Measurements from ENCODE around the gene DCK.

DNA sequence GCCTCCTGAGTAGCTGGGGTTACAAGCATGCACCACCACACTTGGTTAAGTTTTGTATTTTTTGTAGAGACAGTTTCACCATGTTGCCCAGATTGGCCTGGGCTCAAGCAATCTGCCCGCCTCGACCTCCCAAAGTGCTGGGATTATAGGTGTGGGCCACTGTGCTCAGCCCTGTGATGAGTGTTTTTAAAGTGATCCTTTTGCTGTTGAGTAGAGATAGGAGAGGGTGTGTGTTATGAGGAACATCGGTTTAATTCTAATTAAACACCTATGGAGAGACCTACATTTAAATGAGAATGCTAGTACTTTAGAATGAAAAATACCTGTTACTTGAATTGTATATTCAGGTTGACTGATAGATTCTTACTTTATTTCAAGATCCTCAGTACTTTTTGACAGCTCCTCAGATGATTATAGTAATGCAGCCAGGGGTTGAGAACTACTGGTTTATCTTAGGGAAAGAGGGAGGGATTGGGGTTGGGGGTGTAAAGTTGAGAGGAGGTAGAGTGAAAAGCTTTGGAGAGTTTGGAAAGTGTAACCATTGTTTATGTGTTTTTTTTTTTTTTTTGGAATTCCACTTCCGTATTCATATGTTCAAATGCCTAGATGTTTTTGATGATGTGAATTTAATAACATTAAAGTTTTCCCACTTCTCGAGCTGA lies 36.8 kb upstream of the DCK start:
- TF ChIP-seq, protein P1, sequence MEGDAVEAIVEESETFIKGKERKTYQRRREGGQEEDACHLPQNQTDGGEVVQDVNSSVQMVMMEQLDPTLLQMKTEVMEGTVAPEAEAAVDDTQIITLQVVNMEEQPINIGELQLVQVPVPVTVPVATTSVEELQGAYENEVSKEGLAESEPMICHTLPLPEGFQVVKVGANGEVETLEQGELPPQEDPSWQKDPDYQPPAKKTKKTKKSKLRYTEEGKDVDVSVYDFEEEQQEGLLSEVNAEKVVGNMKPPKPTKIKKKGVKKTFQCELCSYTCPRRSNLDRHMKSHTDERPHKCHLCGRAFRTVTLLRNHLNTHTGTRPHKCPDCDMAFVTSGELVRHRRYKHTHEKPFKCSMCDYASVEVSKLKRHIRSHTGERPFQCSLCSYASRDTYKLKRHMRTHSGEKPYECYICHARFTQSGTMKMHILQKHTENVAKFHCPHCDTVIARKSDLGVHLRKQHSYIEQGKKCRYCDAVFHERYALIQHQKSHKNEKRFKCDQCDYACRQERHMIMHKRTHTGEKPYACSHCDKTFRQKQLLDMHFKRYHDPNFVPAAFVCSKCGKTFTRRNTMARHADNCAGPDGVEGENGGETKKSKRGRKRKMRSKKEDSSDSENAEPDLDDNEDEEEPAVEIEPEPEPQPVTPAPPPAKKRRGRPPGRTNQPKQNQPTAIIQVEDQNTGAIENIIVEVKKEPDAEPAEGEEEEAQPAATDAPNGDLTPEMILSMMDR (conservative IDR thresholded peaks at IDR 0.05), result no peak
- TF ChIP-seq EZH2 (IDR thresholded peaks at IDR 0.05; ENCODE audit: low read depth), result no peak

All from PC-9 (cell line).